Measurements from ENCODE around the gene AVPI1. TPM values are rescaled to one million over a fixed set of nuclear protein-coding genes. Genes with fewer than 3 reads are reported as not detected.
"Not testable (repeated sequence)": the region's sequence is repeated elsewhere in the genome, so short reads cannot be mapped to it uniquely, and the experiment has no call there.

Gene AVPI1
- total RNA-seq, 4 donors from 2014 or later = 34.2 to 136 (median 45.4) TPM

DNA sequence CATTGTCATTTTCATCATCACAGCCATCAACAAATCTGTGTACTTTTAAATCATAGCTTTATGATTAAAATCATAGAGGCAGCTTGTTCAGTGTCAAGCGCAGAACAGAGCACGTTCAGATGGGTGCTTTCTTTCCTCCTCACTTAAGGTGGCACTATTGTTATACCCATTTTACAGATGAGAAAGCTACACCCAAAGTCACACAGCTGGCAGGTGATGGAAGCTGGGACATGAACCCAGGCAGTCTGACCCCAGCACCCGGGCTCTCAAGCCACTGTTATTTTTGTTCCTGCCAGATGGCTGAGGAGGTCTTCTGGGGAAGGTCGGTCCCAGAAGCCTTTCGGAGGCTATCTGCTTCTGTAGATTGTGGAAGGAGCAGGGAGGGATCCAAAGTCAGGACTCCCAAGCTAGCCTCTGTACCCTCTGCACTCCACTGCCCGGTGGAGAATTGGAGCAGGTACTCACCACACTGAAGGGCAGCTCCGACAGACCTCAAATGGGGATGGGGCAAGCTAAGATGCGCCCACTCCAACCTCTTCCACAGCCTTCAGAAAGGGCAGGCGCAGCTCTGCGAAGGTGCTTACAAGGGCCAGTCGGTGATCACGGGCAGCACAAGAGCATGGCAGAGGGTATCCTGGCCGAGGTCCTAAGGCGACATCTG is 610 bp downstream of the AVPI1 start:
- Histone ChIP-seq H3K27me3 (no peaks in the 10 kb centered on the region), H3K4me3 (peak overlapping the region; percentile 58 to 82), H3K9me3 (no peaks in the 10 kb centered on the region), H3K36me3 (no peaks in the 10 kb centered on the region), H3K27ac (peak overlapping the region; percentile 84 to 97 (median 94)), H3K4me1 (peaks cover 6 to 68% (median 26%) of the 10 kb centered on the region in 3 donors)
- no peak for TF ChIP-seq POLR2AphosphoS5 (IDR thresholded peaks at IDR 0.05)
- TF ChIP-seq, protein P1, sequence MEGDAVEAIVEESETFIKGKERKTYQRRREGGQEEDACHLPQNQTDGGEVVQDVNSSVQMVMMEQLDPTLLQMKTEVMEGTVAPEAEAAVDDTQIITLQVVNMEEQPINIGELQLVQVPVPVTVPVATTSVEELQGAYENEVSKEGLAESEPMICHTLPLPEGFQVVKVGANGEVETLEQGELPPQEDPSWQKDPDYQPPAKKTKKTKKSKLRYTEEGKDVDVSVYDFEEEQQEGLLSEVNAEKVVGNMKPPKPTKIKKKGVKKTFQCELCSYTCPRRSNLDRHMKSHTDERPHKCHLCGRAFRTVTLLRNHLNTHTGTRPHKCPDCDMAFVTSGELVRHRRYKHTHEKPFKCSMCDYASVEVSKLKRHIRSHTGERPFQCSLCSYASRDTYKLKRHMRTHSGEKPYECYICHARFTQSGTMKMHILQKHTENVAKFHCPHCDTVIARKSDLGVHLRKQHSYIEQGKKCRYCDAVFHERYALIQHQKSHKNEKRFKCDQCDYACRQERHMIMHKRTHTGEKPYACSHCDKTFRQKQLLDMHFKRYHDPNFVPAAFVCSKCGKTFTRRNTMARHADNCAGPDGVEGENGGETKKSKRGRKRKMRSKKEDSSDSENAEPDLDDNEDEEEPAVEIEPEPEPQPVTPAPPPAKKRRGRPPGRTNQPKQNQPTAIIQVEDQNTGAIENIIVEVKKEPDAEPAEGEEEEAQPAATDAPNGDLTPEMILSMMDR (IDR thresholded peaks at IDR 0.05) = no peak
- TF ChIP-seq EP300 (IDR thresholded peaks at IDR 0.05) = no peak
- no peak for TF ChIP-seq POLR2A (IDR thresholded peaks at IDR 0.05)
- 39 to 50% methylated on average over 2 to 3 of the region's 14 CpGs for WGBS, 2 donors (ENCODE audit: low coverage in 1 of 2)
- ATAC-seq = no peak

DNA sequence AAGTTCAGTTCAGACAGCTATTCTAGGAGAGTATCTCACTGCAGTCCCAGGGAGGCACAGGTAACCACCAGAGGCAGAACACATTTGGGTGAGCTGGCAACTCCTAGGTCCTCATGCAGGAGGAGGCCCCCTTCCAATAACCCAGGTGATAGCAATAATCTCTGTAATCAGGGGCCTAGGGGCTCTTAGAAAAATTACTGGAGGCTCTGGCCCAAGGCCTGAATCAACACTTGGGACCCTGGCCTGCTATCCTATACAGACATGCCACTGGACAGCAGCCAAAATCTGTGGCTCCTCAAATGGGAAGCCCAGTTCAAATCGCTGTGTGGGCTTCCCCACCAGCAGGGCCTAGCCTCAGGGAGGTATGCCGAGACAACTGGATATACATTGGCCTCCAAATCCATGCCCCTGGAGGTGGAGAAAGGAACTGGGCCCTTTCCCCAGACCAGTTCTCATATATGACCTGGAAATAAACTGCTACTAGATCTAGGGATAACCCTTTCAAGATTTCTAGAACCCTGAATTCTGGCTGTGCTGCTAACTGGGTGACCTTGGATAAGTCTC is 1.6 kb downstream of the AVPI1 start:
- TF ChIP-seq EP300 (IDR thresholded peaks at IDR 0.05) (no peak), POLR2AphosphoS5 (IDR thresholded peaks at IDR 0.05) (no peak), POLR2A (IDR thresholded peaks at IDR 0.05) (no peak)
- TF ChIP-seq, protein P1 (IDR thresholded peaks at IDR 0.05) = peak in 2 of 4 experiments; percentile 40 to 51
- H3K9me3 ChIP-seq = no peaks in the 10 kb centered on the region
- peak overlapping the region; percentile 58 to 82 for H3K4me3 ChIP-seq
- no peaks in the 10 kb centered on the region for H3K36me3 ChIP-seq
- ATAC-seq = no peak
- H3K4me1 ChIP-seq = peaks cover 6 to 78% (median 26%) of the 10 kb centered on the region in 3 donors
- H3K27ac ChIP-seq = peak overlapping the region; percentile 84 to 97 (median 94)
- H3K27me3 ChIP-seq = no peaks in the 10 kb centered on the region
- no CpG with 5 or more reads among the region's 2 CpGs for WGBS, 2 donors (ENCODE audit: low coverage in 1 of 2)

DNA sequence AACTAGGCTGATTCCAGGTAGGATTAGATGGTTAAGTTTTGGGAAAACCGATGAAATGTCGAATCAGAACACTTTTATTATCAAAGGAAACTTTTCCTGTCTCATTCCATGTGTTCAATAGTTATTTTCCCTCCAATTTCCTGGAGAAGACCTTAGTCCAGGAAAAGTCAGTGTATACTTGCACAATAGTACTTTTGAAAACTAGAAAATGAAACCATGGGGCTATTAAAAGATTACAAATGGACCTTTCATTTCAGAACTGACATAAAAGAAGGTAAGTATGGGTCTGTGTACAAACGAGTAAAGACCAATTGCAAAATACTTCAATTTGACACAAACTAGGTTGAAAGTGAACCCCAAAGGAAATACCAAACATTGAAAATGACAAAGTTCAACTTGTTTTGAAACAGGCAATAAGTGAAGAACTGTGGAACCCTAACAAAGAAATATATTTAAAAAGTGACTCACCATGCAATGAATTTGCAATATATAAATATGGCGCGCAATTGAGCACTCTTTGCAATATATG is 2.1 kb downstream of the AVPI1 start:
- peaks cover 0 to 4% of the 10 kb centered on the region in 2 donors for H3K36me3 ChIP-seq
- TF ChIP-seq POLR2AphosphoS5 (IDR thresholded peaks at IDR 0.05) (peak; percentile 9), EP300 (IDR thresholded peaks at IDR 0.05) (no peak)
- peaks cover 6 to 83% (median 26%) of the 10 kb centered on the region in 3 donors for H3K4me1 ChIP-seq
- peak overlapping the region; percentile 58 to 82 for H3K4me3 ChIP-seq
- peak overlapping the region; percentile 84 to 97 (median 94) for H3K27ac ChIP-seq
- no peaks in the 10 kb centered on the region for H3K27me3 ChIP-seq
- ATAC-seq = no peak
- 56 to 57% methylated on average over 5 of the region's 5 CpGs for WGBS, 2 donors (ENCODE audit: low coverage in 1 of 2)
- H3K9me3 ChIP-seq = no peaks in the 10 kb centered on the region

DNA sequence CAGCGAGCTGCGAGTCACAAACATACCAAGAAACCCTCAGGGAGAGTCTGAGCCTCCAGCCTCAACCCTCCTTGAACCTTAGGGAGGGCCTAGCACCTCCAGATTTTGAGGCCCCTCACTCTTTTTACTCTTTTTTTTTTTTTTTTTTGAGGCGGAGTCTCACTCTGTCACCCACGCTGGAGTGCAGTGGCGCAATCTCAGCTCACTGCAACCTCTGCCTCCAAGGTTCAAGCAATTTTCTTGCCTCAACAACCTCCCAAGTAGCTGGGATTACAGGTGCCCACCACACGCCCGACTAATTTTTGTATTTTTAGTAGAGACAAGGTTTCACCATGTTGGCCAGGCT is 2.7 kb downstream of the AVPI1 start:
- H3K36me3 ChIP-seq, H3K9me3 ChIP-seq, ATAC-seq, H3K27me3 ChIP-seq: not testable (repeated sequence)
- Histone ChIP-seq H3K4me1 (peaks cover 6 to 80% (median 26%) of the 10 kb centered on the region in 3 donors), H3K4me3 (peak overlapping the region; percentile 58 to 82), H3K27ac (peak overlapping the region; percentile 84 to 97 (median 94))
- WGBS, 2 donors (ENCODE audit: low coverage in 1 of 2) = 59% methylated on average over 7 of the region's 7 CpGs; no CpG with 5 or more reads in 1 of the 2 donors

DNA sequence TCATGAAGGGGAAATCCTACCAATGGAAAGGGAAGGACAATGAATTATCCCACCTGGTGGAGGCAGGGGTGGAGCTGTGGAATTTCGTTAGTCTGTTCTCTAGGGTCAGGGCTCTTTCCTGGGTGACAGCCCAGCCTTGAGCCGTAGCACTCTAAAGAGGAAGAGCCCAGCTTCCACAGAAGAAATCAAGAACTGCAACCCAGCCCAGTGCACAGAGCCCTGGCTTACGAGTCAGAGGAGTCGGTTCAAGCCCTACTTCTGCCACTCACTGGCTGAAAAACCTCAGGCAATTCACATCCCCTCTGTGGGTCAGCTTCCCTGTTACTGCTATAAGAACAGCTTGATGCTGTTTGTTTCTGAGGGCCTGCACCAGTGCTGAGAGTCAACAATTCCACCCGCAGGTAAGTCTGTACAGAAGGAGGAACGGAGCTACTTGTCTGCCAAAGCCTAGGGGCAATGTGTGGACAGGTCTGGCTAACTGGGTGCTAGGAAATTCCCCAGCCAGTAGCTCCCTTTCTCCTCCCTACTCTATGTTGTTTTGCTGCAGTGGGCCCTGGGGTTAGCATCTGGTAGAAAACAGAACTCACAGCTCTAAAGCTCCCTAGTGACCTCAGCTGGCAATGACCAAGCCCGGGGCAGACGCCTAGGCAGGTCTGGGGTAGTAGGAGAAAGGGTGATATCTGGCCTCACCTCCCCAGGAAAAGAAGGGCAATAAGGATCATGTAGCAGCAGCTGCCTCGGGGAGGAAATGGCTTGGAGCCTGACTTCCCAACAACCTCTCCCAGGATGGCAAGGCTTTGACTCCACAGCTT is 3.3 kb downstream of the AVPI1 start:
- ATAC-seq = no peak
- no peaks in the 10 kb centered on the region for H3K27me3 ChIP-seq
- WGBS, 2 donors (ENCODE audit: low coverage in 1 of 2) = 3% methylated on average over 3 of the region's 9 CpGs; no CpG with 5 or more reads in 1 of the 2 donors
- peaks cover 5 to 74% (median 22%) of the 10 kb centered on the region in 3 donors for H3K4me1 ChIP-seq
- peaks cover 0 to 15% of the 10 kb centered on the region in 2 donors for H3K36me3 ChIP-seq
- TF ChIP-seq POLR2A (IDR thresholded peaks at IDR 0.05) (no peak), POLR2AphosphoS5 (IDR thresholded peaks at IDR 0.05) (peak; percentile 24)
- peak overlapping the region; percentile 58 to 82 for H3K4me3 ChIP-seq
- peak overlapping the region; percentile 84 to 97 (median 94) for H3K27ac ChIP-seq
- H3K9me3 ChIP-seq = no peaks in the 10 kb centered on the region

DNA sequence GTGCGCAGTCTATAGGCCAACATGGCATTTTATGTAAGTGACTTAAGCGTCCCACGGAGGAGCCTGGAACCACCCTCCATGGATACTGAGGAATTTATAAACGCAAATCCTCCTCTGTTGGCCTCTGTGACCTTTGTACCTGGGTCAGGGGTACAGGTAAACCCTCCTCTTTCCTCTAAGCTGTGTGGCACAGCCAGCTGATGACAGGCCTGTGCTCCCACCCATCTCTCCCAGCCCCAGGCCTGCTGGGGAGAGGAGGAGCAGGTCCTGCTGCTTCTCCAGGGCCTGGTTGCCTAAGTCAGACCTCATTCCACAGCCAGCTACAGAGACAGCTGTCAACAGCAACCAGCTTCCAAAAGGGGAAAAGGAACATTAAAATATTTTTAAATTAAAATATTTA is 5.0 kb downstream of the AVPI1 start:
- Histone ChIP-seq H3K4me3 (peak overlapping the region in 1 of 2 donors; percentile 82), H3K4me1 (peaks cover 0 to 65% (median 16%) of the 10 kb centered on the region in 3 donors), H3K27ac (peak overlapping the region in 2 of 4 donors; percentile 94 to 97), H3K9me3 (no peaks in the 10 kb centered on the region), H3K27me3 (no peaks in the 10 kb centered on the region), H3K36me3 (peaks cover 0 to 33% of the 10 kb centered on the region in 2 donors)
- TF ChIP-seq POLR2A (IDR thresholded peaks at IDR 0.05) (no peak), POLR2AphosphoS5 (IDR thresholded peaks at IDR 0.05) (no peak), EP300 (IDR thresholded peaks at IDR 0.05) (no peak)
- TF ChIP-seq, protein P1 (IDR thresholded peaks at IDR 0.05) = no peak
- no peak for ATAC-seq
- 60 to 84% methylated on average over 1 to 4 of the region's 4 CpGs for WGBS, 2 donors (ENCODE audit: low coverage in 1 of 2)

Data from gastroesophageal sphincter (tissue), 4 donors.